NCI-H2196 (cell line): Measurements from ENCODE around the gene RCE1.

Experiments used
- DNase-seq: peaks from one replicate; lab custom pipeline; 2025; ENCODE audit not compliant: unreplicated experiment; lab: John Stamatoyannopoulos, UW

The RCE1 gene

GRCh38 chr11:66856496-66857233 is 13.4 kb downstream of the RCE1 start, which contains the start of gene LRFN4:
TSS of gene LRFN4 (plus strand) at chr11:66857064. CDS start at chr11:66857745, 681 bp downstream.
- DNase-seq = peak; percentile 54

DNA sequence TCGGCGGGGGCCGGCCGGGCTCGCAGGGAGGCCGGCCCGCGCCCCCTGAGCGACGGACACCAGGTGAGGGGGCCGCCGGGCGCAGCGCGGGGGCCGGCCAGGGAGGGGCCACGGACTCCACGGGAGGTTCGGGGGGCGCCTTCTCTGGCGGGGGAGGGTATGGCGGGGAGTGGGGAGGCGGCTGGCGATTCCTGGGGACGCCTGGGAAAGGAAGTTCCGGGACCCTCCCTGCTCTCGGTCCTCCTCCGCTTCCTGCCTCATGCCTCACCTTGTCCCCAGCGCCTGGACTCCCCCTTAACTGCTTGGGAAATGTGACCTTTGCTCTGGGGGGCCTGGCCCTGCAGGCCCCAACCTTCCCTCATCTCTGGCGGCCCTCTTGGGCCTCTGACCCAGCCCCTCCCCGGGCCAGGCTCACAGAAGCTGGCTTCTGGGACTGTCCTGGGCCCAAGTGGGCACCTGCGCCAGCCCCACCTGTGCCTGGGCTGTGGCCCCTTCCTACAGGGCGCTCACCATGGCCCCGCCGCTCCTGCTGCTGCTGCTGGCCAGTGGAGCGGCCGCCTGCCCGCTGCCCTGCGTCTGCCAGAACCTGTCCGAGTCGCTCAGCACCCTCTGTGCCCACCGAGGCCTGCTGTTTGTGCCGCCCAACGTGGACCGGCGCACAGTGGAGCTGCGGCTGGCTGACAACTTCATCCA is 14.1 kb downstream of the RCE1 start:
- DNase-seq = no peak

- no peak for DNase-seq
These were observed 14.6 kb downstream of the RCE1 start for GRCh38 chr11:66857927-66858185.

DNA sequence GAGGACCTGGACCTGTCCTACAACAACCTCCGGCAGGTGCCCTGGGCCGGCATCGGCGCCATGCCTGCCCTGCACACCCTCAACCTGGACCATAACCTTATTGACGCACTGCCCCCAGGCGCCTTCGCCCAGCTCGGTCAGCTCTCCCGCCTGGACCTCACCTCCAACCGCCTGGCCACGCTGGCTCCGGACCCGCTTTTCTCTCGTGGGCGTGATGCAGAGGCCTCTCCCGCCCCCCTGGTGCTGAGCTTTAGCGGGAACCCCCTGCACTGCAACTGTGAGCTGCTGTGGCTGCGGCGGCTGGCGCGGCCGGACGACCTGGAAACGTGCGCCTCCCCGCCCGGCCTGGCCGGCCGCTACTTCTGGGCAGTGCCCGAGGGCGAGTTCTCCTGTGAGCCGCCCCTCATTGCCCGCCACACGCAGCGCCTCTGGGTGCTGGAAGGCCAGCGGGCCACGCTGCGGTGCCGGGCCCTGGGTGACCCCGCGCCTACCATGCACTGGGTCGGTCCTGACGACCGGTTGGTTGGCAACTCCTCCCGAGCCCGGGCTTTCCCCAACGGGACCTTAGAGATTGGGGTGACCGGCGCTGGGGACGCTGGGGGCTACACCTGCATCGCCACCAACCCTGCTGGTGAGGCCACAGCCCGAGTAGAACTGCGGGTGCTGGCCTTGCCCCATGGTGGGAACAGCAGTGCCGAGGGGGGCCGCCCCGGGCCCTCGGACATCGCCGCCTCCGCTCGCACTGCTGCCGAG is 15.1 kb downstream of the RCE1 start:
- DNase-seq = no peak

DNA sequence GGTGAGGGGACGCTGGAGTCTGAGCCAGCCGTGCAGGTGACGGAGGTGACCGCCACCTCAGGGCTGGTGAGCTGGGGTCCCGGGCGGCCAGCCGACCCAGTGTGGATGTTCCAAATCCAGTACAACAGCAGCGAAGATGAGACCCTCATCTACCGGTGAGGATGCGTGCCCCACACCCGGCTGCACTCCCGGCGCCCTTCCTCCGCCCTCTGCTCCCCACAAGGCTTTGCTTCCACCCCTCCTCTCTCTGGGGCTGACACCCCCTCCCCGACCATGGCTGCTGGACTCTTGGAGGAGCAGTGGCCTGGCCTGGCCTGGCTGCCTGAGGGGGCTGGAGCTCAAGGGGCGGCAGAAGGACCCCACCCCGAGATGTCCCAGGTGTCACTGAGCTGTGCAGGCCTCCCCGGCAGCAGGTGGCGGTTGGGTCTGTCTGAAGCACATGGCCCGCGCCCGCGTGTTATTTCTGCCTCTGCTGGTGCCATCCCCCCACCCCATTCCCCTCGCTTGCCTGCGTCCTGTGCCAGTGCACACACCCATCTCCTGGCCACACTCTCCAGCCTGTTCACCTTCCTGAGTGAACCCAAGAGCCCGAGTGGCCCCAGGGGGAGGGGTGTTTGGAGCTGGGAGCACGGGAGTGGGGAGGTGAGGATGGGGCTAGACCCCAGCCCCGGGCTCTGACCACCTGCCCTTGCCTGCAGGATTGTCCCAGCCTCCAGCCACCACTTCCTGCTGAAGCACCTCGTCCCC is 15.9 kb downstream of the RCE1 start:
- no peak for DNase-seq

- no peak for DNase-seq
These were observed 16.6 kb downstream of the RCE1 start for GRCh38 chr11:66859686-66860448.

DNA sequence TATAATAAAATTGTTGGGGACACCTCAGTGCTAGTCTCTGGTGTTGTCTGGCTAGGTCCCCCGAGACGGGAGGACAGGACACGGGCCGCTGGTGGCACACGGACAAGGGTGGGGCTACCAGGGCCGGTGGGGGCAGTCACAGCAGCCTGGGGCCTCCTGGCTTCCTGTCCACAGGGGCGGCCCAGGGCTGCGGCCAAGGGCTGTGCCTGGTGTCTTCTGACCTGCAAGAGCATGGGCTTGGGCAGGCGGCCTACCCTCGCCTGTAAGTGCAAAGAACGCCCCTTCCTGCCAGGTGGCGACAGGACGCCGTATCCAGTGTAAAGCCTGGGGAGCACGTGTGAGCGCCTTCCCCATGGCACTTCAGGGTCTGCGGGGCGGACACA is 17.2 kb downstream of the RCE1 start:
- no peak for DNase-seq

DNA sequence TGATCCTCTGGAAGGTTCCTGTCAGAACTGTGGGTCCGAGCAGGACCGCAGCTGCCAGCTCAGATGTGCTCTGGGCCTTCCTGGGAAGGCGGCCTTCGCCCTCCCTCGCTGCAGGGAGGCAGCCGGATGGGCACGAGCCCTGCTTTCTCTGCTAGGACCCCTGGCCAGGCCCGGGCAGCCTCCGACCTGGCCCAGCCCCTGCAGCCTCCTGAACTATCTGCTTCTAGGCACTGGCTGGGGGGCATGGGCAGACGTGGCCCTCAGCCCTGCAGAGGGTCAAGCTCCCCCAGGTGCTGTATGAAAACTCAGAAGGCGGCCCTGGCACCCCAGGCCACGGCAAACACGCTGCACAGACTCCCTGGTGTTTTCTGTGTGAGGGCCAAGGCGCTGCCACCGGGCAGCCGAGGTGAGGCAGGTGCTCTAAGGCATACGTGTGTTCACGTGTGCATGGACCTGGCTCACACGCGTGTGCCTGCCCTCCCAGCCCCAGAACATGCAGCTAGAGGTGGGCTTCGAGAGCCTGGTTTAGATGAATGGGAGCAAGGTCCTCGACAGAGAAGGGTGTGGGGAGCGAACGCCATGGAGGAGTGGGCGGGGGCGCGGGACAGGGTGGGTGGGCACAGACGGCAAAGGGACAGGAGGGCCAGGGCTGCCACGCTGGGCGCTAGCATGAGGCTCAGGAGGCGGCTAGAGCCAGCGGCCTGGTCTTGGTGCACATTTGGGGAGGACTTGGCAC is 18.0 kb downstream of the RCE1 start:
- no peak for DNase-seq

DNA sequence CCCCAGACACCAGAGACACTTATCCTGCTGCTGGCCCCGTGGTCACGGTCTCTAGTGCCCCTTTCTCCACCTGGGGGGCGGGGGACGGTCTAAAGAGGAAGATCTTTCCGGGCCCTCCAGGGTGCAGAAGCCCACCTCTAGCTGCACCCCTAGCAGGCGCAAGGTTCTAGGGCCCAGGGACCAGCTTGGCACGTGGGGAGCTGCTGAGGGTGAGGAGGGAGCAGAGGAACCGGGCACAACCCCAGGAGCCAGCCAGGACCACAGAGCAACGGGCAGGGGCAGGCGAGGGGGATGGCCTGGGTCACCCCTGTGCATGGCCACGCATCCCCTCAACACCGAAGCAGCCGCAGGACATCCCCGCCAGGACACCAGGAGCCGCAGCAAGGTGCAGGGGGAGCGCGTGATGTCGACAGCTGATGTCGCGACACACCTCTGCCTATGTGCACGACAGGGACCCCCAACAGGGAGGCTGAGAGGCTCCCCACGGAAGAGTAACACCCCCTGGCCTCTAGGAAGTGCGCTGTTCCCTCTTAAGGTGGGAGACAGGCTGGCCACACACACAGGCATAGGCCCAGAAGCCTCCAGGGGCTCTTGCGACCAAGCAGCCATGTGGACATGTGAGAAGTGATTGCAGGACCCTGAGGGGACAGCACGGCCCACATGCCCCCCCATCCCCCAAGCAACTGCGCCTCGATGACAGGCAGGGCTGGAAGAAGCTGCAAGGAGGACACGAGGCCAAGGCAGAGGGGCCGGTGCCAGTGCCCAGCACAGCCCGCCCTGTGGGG is 18.7 kb downstream of the RCE1 start:
- DNase-seq = no peak

GRCh38 chr11:66862559-66863037 is 19.4 kb downstream of the RCE1 start:
- no peak for DNase-seq

- DNase-seq = no peak
These were observed 20.3 kb downstream of the RCE1 start for GRCh38 chr11:66863428-66864125.

GRCh38 chr11:66864172-66864901 is 21.1 kb downstream of the RCE1 start:
- DNase-seq = no peak

DNA sequence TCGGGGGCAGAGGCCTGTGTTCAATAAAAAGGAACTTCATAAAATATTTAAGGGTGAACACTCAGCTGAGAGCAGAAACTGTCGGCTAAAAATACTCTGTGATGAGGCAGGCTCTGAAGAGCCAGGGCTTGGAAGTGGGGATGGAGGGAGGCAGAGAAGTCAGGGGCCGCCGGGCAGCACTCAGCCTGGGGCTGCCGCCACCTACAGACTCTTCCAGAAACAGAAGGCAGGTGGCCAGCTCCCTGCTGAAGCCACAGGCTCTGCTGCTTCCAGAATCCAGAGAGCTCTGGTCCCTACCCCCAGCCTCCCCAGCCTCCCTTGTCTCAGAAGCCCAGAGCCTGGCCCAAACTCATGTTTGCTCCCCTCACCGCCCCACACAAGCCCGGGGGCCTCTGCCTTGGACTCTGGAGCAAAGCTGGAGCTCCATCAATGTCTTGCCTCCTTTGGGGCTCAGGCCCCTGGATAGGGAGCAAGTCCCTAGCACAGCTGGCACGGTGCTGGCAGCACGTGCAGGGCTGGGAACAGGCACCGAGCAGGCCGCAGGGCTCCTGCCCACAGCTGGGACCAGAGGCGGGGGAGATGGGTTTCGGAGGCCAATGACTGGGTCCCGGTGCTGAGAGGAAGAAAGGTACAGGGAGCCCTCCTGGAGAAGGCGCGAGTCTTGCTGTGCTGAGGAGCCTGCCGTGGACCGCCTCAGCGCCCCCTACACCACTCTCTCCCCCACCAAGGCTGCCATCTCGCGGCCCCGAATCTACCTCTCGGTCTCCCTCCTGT is 21.9 kb downstream of the RCE1 start:
- no peak for DNase-seq

GRCh38 chr11:66866007-66866406 is 22.8 kb downstream of the RCE1 start:
- DNase-seq = no peak

- DNase-seq = no peak
These were observed 23.3 kb downstream of the RCE1 start for GRCh38 chr11:66866511-66866986.

DNA sequence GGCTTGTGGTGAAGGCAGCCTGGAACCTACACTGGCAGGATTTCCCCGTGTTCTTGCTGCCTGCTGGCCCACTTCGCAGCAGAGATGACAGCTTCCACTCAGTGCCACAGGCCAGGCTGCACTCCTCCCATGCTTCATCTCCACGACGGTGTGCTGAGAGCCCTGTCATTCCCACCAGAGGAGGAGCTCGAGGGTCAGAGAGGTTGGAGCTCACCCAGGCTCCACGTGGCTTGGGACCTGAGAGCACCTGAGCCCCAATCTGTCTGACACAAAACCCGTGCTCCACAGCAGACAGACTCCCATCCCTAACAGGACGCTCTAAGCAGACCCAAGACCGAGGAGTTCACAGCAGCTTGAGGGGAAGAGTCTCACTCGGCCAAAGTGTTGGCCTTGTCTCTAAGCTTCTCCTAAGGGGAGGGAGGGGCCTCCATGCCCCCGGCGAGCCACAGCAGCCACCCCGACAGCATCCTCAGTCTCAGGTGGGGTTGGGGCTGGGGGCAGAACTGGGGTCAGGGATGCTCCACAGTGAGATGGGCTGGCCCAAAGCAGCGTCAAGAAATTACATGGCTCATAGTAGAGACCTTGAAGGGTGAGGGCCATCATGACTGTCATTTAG is 24.3 kb downstream of the RCE1 start:
- no peak for DNase-seq
